Endometrium (tissue), 2 donors: Measurements from ENCODE around the gene SLC12A9.
"Not testable (repeated sequence)": the region's sequence is repeated elsewhere in the genome, so short reads cannot be mapped to it uniquely, and the experiment has no call there.

Source experiments
- FAIRE-seq: peaks from 2 replicates; lab custom pipeline; 2012; peaks lifted over from hg19 to GRCh38; lab: Jason Lieb, UNC
- donor health status: control.
- donor health status: control.

The SLC12A9 gene

GRCh38 chr7:100825751-100826513 is 26.6 kb upstream of the SLC12A9 start:
- FAIRE-seq: no peak

- FAIRE-seq: no peak
Observed at GRCh38 chr7:100826514-100827329, 25.8 kb upstream of the SLC12A9 start.

- FAIRE-seq: no peak
Observed at GRCh38 chr7:100827330-100828226, 24.9 kb upstream of the SLC12A9 start, which contains the start of gene EPHB4. Gene EPHB4, minus strand, starts transcription at chr7:100827523. Its CDS starts 493 bp downstream, at chr7:100827030.

- FAIRE-seq: no peak
Observed at GRCh38 chr7:100829150-100829716, 23.3 kb upstream of the SLC12A9 start.

- FAIRE-seq: no peak
Observed at GRCh38 chr7:100830396-100830795, 22.1 kb upstream of the SLC12A9 start.

GRCh38 chr7:100832281-100832633 is 20.3 kb upstream of the SLC12A9 start:
- no peak for FAIRE-seq

GRCh38 chr7:100835903-100836811 is 16.4 kb upstream of the SLC12A9 start:
- FAIRE-seq: no peak

GRCh38 chr7:100836812-100837098 is 15.8 kb upstream of the SLC12A9 start:
- no peak for FAIRE-seq

GRCh38 chr7:100837099-100837836 is 15.2 kb upstream of the SLC12A9 start:
- FAIRE-seq: peak; percentile 96

GRCh38 chr7:100839361-100839760 is 13.2 kb upstream of the SLC12A9 start:
- no peak for FAIRE-seq

- FAIRE-seq: no peak
Observed at GRCh38 chr7:100840470-100841100, 11.9 kb upstream of the SLC12A9 start.

- FAIRE-seq: no peak
Observed at GRCh38 chr7:100847360-100847759, 5.2 kb upstream of the SLC12A9 start.

GRCh38 chr7:100854146-100854895 is 1.8 kb downstream of the SLC12A9 start:
- FAIRE-seq: no peak

- FAIRE-seq: not testable (repeated sequence)
Observed at GRCh38 chr7:100854899-100855298, 2.4 kb downstream of the SLC12A9 start.

- no peak for FAIRE-seq
Observed at GRCh38 chr7:100855515-100855914, 3.0 kb downstream of the SLC12A9 start.

- FAIRE-seq: no peak
Observed at GRCh38 chr7:100856871-100857282, 4.4 kb downstream of the SLC12A9 start.

- FAIRE-seq: no peak
Observed at GRCh38 chr7:100859856-100860255, 7.3 kb downstream of the SLC12A9 start.

- no peak for FAIRE-seq
Observed at GRCh38 chr7:100860702-100861615, 8.4 kb downstream of the SLC12A9 start.
